Osteocyte (in vitro differentiated cells): ENCODE measurements around the gene CAPZA2. TPM values are rescaled to one million over a fixed set of nuclear protein-coding genes. Genes with fewer than 3 reads are reported as not detected.

Source experiments
- DNase-seq: peaks from one replicate; pipeline ENCODE4 v3.0.0; 2021; ENCODE audit warnings: mixed read lengths; ENCODE audit not compliant: unreplicated experiment; ENCODE audit errors: extremely low spot score
- H3K27ac Mint-ChIP-seq: one replicate; pipeline ENCODE4 v1.8.0; 2021; ENCODE audit warnings: mild to moderate bottlenecking, mixed read lengths; ENCODE audit not compliant: unreplicated experiment
- H3K27me3 Mint-ChIP-seq: one replicate; pipeline ENCODE4 v1.8.0; 2021; ENCODE audit warnings: mixed read lengths; ENCODE audit not compliant: unreplicated experiment
- H3K36me3 Mint-ChIP-seq: one replicate; pipeline ENCODE4 v1.8.0; 2021; ENCODE audit warnings: mixed read lengths; ENCODE audit not compliant: unreplicated experiment
- H3K4me1 Mint-ChIP-seq: one replicate; pipeline ENCODE4 v1.8.0; 2021; ENCODE audit warnings: mixed read lengths; ENCODE audit not compliant: unreplicated experiment
- H3K4me3 Mint-ChIP-seq: one replicate; pipeline ENCODE4 v1.8.0; 2021; ENCODE audit warnings: mild to moderate bottlenecking, moderate library complexity, mixed read lengths; ENCODE audit not compliant: unreplicated experiment
- H3K9me3 Mint-ChIP-seq: one replicate; pipeline ENCODE4 v1.8.0; 2021; ENCODE audit warnings: mixed read lengths; ENCODE audit not compliant: unreplicated experiment
- total RNA-seq: library from RNA; stranded (reverse); gene quantifications from 2 replicates; pipeline ENCODE4 v1.2.1, GENCODE V29; 2021
- TF ChIP-seq, protein P1 (sequence below): fragments of 200-600 bp; sonication (generic); IDR thresholded peaks from 2 replicates; pipeline ENCODE4 v1.5.0; 2021; ENCODE audit warnings: antibody characterized with exemption, mild to moderate bottlenecking, moderate library complexity

The CAPZA2 gene
- total RNA-seq, 1 donor from 2014 or later: 194 TPM

DNA sequence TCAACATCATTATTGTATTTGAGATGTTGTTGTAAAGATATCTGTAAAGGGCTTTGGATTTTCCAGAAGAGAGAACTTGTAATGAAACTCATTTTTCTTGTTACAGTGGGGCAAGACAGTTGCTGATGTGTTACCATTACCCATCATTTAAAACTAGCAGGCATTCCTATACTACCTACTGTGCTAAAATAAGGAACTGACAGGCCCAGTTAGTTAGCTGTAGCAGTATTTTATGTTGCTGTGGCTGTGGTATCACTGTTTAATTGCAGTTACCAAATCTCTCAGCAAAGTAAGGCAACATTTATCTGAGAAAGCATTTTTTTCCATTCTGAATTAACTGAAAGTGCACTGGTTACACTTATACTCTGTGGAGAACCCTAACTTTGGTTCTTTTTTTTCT lies 100.8 kb downstream of the CAPZA2 start:
- TF ChIP-seq, protein P1, sequence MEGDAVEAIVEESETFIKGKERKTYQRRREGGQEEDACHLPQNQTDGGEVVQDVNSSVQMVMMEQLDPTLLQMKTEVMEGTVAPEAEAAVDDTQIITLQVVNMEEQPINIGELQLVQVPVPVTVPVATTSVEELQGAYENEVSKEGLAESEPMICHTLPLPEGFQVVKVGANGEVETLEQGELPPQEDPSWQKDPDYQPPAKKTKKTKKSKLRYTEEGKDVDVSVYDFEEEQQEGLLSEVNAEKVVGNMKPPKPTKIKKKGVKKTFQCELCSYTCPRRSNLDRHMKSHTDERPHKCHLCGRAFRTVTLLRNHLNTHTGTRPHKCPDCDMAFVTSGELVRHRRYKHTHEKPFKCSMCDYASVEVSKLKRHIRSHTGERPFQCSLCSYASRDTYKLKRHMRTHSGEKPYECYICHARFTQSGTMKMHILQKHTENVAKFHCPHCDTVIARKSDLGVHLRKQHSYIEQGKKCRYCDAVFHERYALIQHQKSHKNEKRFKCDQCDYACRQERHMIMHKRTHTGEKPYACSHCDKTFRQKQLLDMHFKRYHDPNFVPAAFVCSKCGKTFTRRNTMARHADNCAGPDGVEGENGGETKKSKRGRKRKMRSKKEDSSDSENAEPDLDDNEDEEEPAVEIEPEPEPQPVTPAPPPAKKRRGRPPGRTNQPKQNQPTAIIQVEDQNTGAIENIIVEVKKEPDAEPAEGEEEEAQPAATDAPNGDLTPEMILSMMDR: no peak
- no peak overlapping the region for H3K27ac Mint-ChIP-seq
- no peak overlapping the region for H3K4me3 Mint-ChIP-seq
- no peaks in the 10 kb centered on the region for H3K27me3 Mint-ChIP-seq
- peaks cover 6% of the 10 kb centered on the region for H3K4me1 Mint-ChIP-seq
- H3K9me3 Mint-ChIP-seq: no peaks in the 10 kb centered on the region
- DNase-seq: no peak
- H3K36me3 Mint-ChIP-seq: no peaks in the 10 kb centered on the region

DNA sequence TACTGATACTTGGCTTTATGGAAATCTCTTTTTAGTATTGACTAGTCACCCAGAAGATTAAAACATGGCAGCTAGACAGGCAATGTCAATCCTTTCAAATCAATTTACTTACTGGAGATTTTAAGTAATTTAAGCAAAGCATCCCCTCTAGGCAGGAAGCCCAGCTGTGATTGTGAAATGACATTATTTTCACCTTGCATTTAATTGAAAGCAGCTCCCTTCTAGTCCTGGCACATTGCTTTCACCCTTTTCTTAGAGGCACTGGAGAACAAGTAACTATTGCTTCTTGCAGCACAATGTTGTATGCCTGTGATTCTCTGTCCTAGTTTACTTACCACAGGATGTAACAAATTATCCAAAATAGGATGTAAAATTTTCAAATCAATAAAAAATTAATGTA lies 104.2 kb downstream of the CAPZA2 start:
- H3K9me3 Mint-ChIP-seq: no peaks in the 10 kb centered on the region
- no peaks in the 10 kb centered on the region for H3K27me3 Mint-ChIP-seq
- DNase-seq: no peak
- H3K27ac Mint-ChIP-seq: no peak overlapping the region
- peaks cover 7% of the 10 kb centered on the region for H3K4me1 Mint-ChIP-seq
- TF ChIP-seq, protein P1: no peak
- H3K4me3 Mint-ChIP-seq: no peak overlapping the region
- no peaks in the 10 kb centered on the region for H3K36me3 Mint-ChIP-seq

DNA sequence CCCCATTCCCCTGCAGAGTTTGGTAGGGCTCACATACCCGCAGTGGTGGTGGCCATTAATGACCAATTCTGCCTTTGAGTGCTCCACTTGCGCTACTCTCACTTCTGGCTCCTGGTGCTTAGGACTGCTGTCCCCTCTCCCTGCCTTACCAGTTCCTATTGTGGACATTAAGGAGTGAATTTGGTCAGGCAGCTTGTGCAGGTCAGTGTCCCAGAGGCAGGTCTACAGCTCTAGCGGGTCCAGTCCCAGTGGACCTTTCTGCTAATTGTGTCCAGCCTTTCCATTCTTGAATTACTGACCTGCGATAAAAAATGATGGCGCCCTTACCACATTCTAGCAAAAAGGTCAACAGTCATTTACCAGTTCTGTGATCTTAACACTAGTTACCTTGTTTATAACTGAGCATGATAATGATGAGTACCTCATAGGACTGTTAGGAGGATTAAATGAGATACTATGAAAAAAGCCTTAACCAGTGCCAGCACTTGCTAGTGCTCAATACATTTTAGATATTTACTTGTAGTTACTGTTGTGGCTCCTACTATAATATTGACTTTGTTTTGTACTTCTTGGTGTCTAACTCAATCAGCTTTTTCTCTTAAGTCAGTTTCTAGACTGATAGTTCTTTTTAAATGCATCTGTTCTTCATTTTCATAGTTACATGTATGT lies 105.0 kb downstream of the CAPZA2 start:
- Mint-ChIP-seq H3K9me3 (no peaks in the 10 kb centered on the region), H3K36me3 (no peaks in the 10 kb centered on the region), H3K4me3 (no peak overlapping the region), H3K4me1 (peaks cover 12% of the 10 kb centered on the region), H3K27me3 (no peaks in the 10 kb centered on the region), H3K27ac (no peak overlapping the region)
- no peak for DNase-seq
- TF ChIP-seq, protein P1: no peak

DNA sequence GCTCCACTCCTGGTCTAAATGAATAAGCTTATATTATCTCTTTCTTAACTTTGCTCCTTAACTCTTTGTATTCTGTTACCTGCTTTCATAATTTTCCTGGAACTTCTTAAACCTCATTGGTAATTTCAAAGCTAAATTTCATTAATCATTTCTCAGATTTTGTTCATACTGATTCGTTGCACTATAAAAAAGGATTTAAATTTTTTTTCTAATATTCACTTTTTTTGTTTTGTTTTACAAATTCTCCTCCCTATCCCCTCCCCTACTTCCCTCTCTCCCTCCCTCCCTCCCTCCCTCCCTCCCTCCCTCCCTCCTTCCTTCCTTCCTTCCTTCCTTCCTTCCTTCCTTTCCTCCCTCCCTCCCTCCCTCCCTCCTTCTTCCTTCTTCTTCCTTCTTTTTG lies 105.6 kb downstream of the CAPZA2 start:
- H3K4me1 Mint-ChIP-seq: peaks cover 13% of the 10 kb centered on the region
- H3K27ac Mint-ChIP-seq: no peak overlapping the region
- DNase-seq: no peak
- TF ChIP-seq, protein P1: no peak
- no peaks in the 10 kb centered on the region for H3K27me3 Mint-ChIP-seq
- H3K9me3 Mint-ChIP-seq: no peaks in the 10 kb centered on the region
- peaks cover 2% of the 10 kb centered on the region for H3K36me3 Mint-ChIP-seq
- H3K4me3 Mint-ChIP-seq: no peak overlapping the region

DNA sequence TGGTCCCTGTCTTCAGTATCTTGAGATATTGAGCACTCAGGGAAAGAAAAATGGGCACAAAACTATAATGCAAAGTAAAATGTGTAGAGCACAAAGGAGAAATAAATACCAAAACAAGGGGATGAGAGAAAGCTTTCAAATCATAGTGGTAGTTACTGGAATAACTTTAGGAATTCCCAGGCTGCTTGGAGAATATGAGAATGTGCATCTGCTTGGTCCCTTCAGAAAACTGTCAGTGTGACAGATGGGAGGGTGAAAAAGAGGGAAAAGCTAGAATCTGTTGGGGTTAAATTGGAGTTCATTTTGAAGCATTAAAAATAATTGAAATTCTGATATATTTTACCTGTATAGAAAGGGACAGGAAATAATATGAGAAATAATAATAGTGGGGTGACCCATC lies 106.2 kb downstream of the CAPZA2 start:
- no peaks in the 10 kb centered on the region for H3K27me3 Mint-ChIP-seq
- H3K9me3 Mint-ChIP-seq: no peaks in the 10 kb centered on the region
- peaks cover 3% of the 10 kb centered on the region for H3K36me3 Mint-ChIP-seq
- DNase-seq: no peak
- H3K4me1 Mint-ChIP-seq: peaks cover 13% of the 10 kb centered on the region
- TF ChIP-seq, protein P1: no peak
- no peak overlapping the region for H3K27ac Mint-ChIP-seq
- no peak overlapping the region for H3K4me3 Mint-ChIP-seq
